MM.1S (cell line): ENCODE measurements around the gene FAM24B.

Experiments
- DNase-seq: peaks from one replicate; pipeline ENCODE4 v3.0.0-alpha.2; 2015
- H2AFZ ChIP-seq: fragments of 300-600 bp; sonication (generic); 2 replicates; pipeline ENCODE4 v1.6.0; 2016; ENCODE audit warnings: antibody characterized with exemption, low read length
- H3F3A ChIP-seq: fragments of 300-600 bp; sonication (generic); 2 replicates; pipeline ENCODE4 v1.6.1; 2016; ENCODE audit warnings: mild to moderate bottlenecking, antibody characterized with exemption, low read length, moderate library complexity, mixed read lengths; ENCODE audit not compliant: insufficient read depth
- H3K27ac ChIP-seq: fragments of 300-600 bp; sonication (generic); 2 replicates; pipeline ENCODE4 v1.5.1; 2016; ENCODE audit warnings: mild to moderate bottlenecking, low read length
- H3K27me3 ChIP-seq: fragments of 300-600 bp; sonication (generic); replicated peaks from 2 replicates; pipeline ENCODE4 v1.6.0; 2016; ENCODE audit warnings: low read length; ENCODE audit not compliant: insufficient read depth
- H3K36me3 ChIP-seq: fragments of 300-600 bp; sonication (generic); replicated peaks from 2 replicates; pipeline ENCODE4 v1.6.1; 2016; ENCODE audit warnings: mild to moderate bottlenecking, low read length, mixed read lengths; ENCODE audit not compliant: insufficient read depth
- H3K4me1 ChIP-seq: fragments of 300-600 bp; sonication (generic); 2 replicates; pipeline ENCODE4 v1.6.1; 2016; ENCODE audit warnings: low read length, mixed read lengths
- H3K4me2 ChIP-seq: fragments of 300-600 bp; sonication (generic); 2 replicates; pipeline ENCODE4 v1.6.0; 2016; ENCODE audit warnings: low read depth, low read length
- H3K4me3 ChIP-seq: fragments of 300-600 bp; sonication (generic); 2 replicates; pipeline ENCODE4 v1.5.1; 2016; ENCODE audit warnings: low read length, mixed read lengths
- H3K79me2 ChIP-seq: fragments of 300-600 bp; sonication (generic); 2 replicates; pipeline ENCODE4 v1.6.1; 2016; ENCODE audit warnings: mixed run types, low read length, mixed read lengths
- H3K9ac ChIP-seq: fragments of 300-600 bp; sonication (generic); 2 replicates; pipeline ENCODE4 v1.6.1; 2016; ENCODE audit warnings: low read length, mixed read lengths
- H3K9me2 ChIP-seq: fragments of 300-600 bp; sonication (generic); replicated peaks from 2 replicates; pipeline ENCODE4 v1.6.1; 2016; ENCODE audit warnings: mild to moderate bottlenecking, low read length, mixed read lengths; ENCODE audit not compliant: insufficient read depth
- H3K9me3 ChIP-seq: fragments of 300-600 bp; sonication (generic); replicated peaks from 2 replicates; pipeline ENCODE4 v1.6.1; 2016; ENCODE audit warnings: mild to moderate bottlenecking, low read length, mixed read lengths; ENCODE audit not compliant: insufficient read depth
- H4K20me1 ChIP-seq: fragments of 300-600 bp; sonication (generic); 2 replicates; pipeline ENCODE4 v1.6.1; 2016; ENCODE audit warnings: mild to moderate bottlenecking, low read length, moderate library complexity, mixed read lengths; ENCODE audit not compliant: insufficient read depth
- EZH2 ChIP-seq: fragments of 300-600 bp; sonication (generic); optimal IDR thresholded peaks from 2 replicates; pipeline ENCODE3; 2017; ENCODE audit warnings: low read depth, mild to moderate bottlenecking, antibody characterized with exemption, low read length, mixed read lengths
- EZH2phosphoT487 ChIP-seq: fragments of 300-600 bp; sonication (generic); IDR thresholded peaks from 2 replicates; pipeline ENCODE4 v1.6.1; 2018; ENCODE audit warnings: antibody characterized with exemption, low read length
- TF ChIP-seq, protein P1 (sequence below): fragments of 300-600 bp; sonication (generic); IDR thresholded peaks from 2 replicates; pipeline ENCODE4 v1.5.1; 2016; ENCODE audit warnings: antibody characterized with exemption, low read length, mixed read lengths

Gene FAM24B

DNA sequence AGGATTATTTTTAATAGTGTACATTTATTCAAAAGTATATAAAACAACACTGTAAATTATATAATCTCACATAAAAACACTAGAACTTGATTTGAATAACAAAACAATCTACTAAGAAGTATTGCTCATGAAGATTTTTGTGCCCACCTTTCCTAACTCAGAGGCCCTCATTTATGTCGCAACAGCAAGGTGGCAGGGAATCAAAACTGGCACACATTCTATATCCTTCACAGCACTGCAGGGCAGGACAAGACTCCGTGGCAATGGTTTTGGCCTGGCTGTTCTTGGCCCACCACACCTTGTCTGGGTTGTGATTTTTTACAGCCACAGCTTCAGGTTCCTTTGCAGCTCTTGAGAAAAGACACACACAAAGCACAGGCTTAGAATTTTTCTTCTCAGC lies 30.3 kb downstream of the FAM24B start:
- Histone ChIP-seq H3K27ac (no peak overlapping the region), H3K27me3 (no peaks in the 10 kb centered on the region), H2AFZ (no peak overlapping the region), H3F3A (no peaks in the 10 kb centered on the region), H3K9ac (no peak overlapping the region), H3K36me3 (no peaks in the 10 kb centered on the region), H3K4me2 (no peak overlapping the region), H3K4me1 (peaks cover 6% of the 10 kb centered on the region; the same call in 1 of the 2 replicates), H3K79me2 (no peaks in the 10 kb centered on the region), H4K20me1 (no peaks in the 10 kb centered on the region), H3K9me2 (no peaks in the 10 kb centered on the region), H3K4me3 (no peak overlapping the region), H3K9me3 (no peaks in the 10 kb centered on the region)
- no peak for DNase-seq
- no peak for TF ChIP-seq EZH2
- no peak for TF ChIP-seq EZH2phosphoT487
- TF ChIP-seq, protein P1, sequence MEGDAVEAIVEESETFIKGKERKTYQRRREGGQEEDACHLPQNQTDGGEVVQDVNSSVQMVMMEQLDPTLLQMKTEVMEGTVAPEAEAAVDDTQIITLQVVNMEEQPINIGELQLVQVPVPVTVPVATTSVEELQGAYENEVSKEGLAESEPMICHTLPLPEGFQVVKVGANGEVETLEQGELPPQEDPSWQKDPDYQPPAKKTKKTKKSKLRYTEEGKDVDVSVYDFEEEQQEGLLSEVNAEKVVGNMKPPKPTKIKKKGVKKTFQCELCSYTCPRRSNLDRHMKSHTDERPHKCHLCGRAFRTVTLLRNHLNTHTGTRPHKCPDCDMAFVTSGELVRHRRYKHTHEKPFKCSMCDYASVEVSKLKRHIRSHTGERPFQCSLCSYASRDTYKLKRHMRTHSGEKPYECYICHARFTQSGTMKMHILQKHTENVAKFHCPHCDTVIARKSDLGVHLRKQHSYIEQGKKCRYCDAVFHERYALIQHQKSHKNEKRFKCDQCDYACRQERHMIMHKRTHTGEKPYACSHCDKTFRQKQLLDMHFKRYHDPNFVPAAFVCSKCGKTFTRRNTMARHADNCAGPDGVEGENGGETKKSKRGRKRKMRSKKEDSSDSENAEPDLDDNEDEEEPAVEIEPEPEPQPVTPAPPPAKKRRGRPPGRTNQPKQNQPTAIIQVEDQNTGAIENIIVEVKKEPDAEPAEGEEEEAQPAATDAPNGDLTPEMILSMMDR: no peak

DNA sequence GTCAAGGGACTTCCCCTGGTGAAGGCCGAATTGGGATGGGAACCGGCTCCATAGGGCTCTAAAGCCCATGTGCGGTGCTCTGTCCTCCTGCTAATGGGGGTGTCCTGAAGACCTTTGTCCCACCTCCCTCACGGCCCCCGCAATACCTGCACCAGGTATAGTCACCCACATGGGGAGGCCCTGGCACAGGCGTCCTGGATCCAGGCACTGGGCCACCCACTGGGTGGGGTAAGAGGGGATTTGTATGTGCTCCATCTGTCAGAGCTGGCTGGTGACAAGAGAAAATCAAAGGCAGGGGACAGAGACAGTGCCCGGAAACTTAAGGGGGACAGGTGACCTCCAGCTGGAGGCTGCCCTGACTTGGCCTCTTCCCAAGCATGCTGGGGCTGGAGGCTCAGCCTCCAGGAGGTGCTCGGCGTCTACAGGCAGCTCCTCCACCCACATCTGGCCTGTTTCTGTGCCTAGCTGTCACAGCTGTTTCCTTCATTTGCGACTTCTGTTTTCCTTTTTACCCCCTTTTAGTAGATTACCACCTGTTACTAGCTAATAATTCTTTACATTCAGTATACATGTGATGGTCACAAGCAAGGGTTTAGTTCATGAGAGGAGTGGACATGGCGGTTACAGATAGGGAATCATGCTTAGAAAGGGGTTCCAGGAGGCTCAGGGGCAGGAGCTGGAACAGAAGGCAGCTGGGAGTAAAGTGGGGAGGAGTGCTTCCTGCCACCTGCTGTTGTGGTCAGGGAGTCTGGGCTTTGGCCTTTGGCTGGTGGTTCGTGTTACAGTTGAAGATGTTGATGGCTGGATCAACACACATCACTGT lies 31.4 kb downstream of the FAM24B start:
- H3K9me3 ChIP-seq: no peaks in the 10 kb centered on the region
- DNase-seq: no peak
- no peak overlapping the region for H3K4me3 ChIP-seq
- no peak overlapping the region for H3K27ac ChIP-seq
- no peaks in the 10 kb centered on the region for H4K20me1 ChIP-seq
- no peaks in the 10 kb centered on the region for H3K79me2 ChIP-seq
- H3K9me2 ChIP-seq: no peaks in the 10 kb centered on the region
- no peak for TF ChIP-seq EZH2phosphoT487
- no peaks in the 10 kb centered on the region for H3K36me3 ChIP-seq
- no peak overlapping the region for H3K4me2 ChIP-seq
- no peak overlapping the region for H2AFZ ChIP-seq
- H3K9ac ChIP-seq: no peak overlapping the region
- H3K27me3 ChIP-seq: no peaks in the 10 kb centered on the region
- no peaks in the 10 kb centered on the region for H3K4me1 ChIP-seq
- no peaks in the 10 kb centered on the region for H3F3A ChIP-seq

DNA sequence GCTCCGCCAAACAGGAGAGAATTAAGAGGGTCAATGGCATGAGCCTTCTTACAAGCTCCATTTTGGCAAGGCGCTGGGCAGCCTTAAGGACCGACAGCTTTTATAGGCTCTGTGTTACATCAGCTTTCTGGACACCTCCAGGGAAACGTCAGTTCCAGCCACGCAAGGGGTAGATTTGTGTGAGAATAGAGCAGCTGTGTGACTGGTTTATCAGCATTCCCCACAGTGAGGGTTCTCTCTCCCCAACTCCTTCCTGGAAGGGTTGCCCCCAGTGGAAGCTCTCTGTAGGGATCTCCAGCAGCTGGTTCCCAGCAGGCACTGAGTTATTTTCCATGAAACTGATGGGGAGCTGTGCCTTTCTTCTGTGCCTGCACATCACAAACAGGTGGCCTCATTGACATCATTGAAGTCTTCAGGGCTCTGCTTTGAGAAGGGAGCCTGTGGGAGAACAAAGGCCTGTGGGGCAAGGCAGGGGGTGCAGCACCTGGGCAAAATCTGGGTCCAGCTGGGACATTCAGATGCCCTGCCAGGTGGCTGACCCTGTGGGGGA lies 33.5 kb downstream of the FAM24B start, which contains the start of gene CUZD1:
Gene CUZD1 (minus strand): TSS at position 75 of the 550 bp plus-strand sequence. CDS start 14 bp downstream, at position 61.
- Histone ChIP-seq H3K27ac (no peak within 1 kb of the TSS), H3K9me2 (no peaks in the 10 kb centered on the region), H3K27me3 (no peaks in the 10 kb centered on the region), H3K4me3 (no peak within 1 kb of the TSS), H3K9me3 (no peaks in the 10 kb centered on the region), H3K4me2 (no peak within 1 kb of the TSS), H2AFZ (no peak within 1 kb of the TSS), H3K4me1 (no peaks in the 10 kb centered on the region), H3F3A (no peaks in the 10 kb centered on the region), H3K36me3 (no peaks in the 10 kb centered on the region), H4K20me1 (no peaks in the 10 kb centered on the region), H3K79me2 (no peaks in the 10 kb centered on the region), H3K9ac (no peak within 1 kb of the TSS)
- DNase-seq: no peak
- no peak for TF ChIP-seq EZH2
- TF ChIP-seq, protein P1: no peak
- no peak for TF ChIP-seq EZH2phosphoT487

DNA sequence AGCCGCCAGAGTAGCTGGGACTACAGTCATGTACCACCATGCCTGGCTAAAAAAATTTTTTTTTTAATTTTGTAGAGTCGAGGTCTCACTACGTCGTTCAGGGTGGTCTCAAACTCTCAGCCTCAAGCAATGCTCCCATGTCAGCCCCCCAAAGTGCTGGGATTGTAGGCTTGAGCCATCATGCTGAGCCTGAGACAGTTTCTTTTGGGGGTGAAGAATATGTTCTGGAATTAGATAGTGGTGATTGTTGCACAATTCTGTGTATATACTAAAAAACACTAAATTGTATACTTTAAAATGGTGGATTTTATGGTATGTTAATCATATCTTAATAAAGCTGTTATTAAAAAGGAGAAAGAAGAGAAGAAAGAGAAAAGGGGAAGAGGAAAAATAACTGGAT lies 35.2 kb downstream of the FAM24B start:
- Histone ChIP-seq H3K4me3 (no peak overlapping the region), H3K9me3 (no peaks in the 10 kb centered on the region), H3K36me3 (no peaks in the 10 kb centered on the region), H3F3A (no peaks in the 10 kb centered on the region), H3K27ac (no peak overlapping the region), H3K79me2 (no peaks in the 10 kb centered on the region), H4K20me1 (no peaks in the 10 kb centered on the region), H3K4me2 (no peak overlapping the region), H3K4me1 (no peaks in the 10 kb centered on the region), H2AFZ (no peak overlapping the region), H3K27me3 (no peaks in the 10 kb centered on the region), H3K9me2 (no peaks in the 10 kb centered on the region), H3K9ac (no peak overlapping the region)
- DNase-seq: no peak
- TF ChIP-seq EZH2phosphoT487 (no peak), EZH2 (no peak)
- TF ChIP-seq, protein P1: no peak
